ENCODE data around the gene MRPS15.

GRCh38 chr1:36487906-36488305, 23.7 kb upstream of the MRPS15 start:
- no peak for TF ChIP-seq BACH2 (CRISPR knock-in tag; IDR thresholded peaks at IDR 0.05; ENCODE audit: borderline replicate concordance)
- TF ChIP-seq PATZ1 (CRISPR knock-in tag; IDR thresholded peaks at IDR 0.05; ENCODE audit: borderline replicate concordance) = no peak
- no peak for TF ChIP-seq TCF4 (CRISPR knock-in tag; IDR thresholded peaks at IDR 0.05; ENCODE audit: borderline replicate concordance)
- TF ChIP-seq ZFP3 (CRISPR knock-in tag; IDR thresholded peaks at IDR 0.05) = no peak
- TF ChIP-seq ZC3H10 (CRISPR knock-in tag; IDR thresholded peaks at IDR 0.05) = no peak

Data from SK-N-SH treated with all-trans-retinoic acid at 6 μM for 48 hours (cell line).